CD4-positive, alpha-beta T cell treated with Interleukin-10 for 1 hour (primary cell): ENCODE measurements around the gene GRIK2.

Experiments used
- DNase-seq: peaks from one replicate; pipeline ENCODE4 v3.0.0-alpha.2; 2020

The GRIK2 gene

DNA sequence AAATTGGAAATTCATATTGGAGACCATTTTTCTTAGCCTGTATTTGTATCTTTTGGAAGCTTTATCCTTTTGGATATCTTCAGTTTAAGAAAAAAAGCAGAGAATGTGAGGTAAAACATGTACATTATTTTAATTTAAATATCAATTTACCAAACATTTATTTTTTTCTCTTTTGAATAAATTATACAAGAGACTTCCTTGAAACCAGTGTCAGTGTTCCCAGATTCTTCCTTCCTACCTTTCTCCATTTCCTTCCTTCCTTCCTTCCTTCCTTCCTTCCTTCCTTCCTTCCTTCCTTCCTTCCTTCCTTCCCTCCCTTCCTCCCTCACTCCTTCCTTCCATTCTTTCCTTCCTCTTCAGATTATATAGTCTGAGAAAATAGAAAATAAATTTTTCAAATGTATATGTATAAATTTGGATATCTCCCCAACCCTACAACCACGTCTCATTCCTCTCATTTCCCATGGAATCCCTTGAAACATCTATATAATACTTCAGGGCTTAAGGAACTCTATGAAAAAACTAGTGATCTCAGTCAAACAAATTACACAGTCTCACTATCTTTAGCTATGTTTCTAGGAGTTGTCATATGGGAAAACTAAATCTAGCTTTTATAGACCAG is 528.4 kb downstream of the GRIK2 start:
- DNase-seq = no peak

DNA sequence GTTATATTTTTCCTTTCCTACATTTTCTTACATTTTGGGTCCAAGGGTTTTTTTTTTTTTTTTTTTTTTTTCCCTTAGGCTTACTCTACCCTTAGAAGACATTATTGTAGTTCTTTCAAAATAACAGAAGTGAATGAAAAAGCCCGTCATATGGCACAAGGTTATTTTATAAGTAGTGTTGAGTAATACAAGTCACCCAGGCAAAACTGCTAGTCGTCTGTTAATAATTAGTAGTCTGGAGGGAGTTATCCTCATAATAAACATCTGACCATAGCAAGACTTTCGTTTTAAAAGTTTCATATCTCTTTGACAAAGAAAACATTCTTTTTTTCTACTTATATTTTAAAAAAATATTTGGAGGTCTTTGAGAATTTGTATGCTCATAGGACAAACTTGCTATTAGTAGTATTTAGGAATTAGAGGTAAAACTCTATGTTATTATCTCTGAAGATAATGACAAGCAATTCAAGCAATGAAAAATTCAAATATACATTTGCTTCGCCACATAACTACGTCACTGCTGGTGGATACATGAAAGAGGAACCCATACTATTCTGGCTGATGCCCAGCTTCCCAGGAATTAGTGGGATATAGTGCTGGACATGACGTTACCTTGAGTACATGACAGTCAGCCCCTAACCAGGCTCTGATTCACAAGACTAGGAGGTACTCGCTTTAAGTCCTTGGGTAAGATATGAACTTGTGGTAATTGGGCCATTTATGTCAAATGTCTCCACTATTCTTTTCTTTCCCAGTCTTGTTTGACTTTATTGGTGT is 532.8 kb downstream of the GRIK2 start:
- DNase-seq = no peak

- no peak for DNase-seq
Measured at GRCh38 chr6:101931766-101932165, 538.3 kb downstream of the GRIK2 start.

- DNase-seq = no peak
Measured at GRCh38 chr6:101932704-101933103, 539.2 kb downstream of the GRIK2 start.

GRCh38 chr6:101935732-101936131 is 542.2 kb downstream of the GRIK2 start:
- no peak for DNase-seq

- DNase-seq = no peak
Measured at GRCh38 chr6:101936516-101936915, 543.0 kb downstream of the GRIK2 start.

DNA sequence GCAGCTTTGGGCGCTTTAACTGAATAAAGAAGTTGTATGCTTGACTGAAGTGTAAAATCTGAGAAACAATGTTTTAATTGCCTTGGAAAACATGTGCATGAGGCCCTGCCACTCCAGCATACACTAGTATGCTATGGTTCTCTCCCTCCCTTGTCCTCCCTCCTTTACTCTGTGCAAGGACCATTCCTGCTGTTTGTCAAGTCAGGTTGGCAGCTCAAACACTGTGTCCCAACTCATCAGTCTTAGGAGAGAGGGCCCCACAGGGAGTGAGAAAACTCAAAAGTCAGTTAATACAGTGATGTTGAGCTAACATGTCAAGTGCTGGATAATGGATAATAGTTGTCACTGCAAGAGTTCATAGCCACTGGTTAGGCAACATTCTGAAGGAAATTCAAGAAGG is 543.6 kb downstream of the GRIK2 start:
- DNase-seq = no peak

- DNase-seq = no peak
Measured at GRCh38 chr6:101940391-101940790, 546.9 kb downstream of the GRIK2 start.

- no peak for DNase-seq
Measured at GRCh38 chr6:101956961-101957360, 563.5 kb downstream of the GRIK2 start.

- DNase-seq = no peak
Measured at GRCh38 chr6:101961357-101961756, 567.8 kb downstream of the GRIK2 start.

GRCh38 chr6:101980924-101981323 is 587.4 kb downstream of the GRIK2 start:
- DNase-seq = no peak

DNA sequence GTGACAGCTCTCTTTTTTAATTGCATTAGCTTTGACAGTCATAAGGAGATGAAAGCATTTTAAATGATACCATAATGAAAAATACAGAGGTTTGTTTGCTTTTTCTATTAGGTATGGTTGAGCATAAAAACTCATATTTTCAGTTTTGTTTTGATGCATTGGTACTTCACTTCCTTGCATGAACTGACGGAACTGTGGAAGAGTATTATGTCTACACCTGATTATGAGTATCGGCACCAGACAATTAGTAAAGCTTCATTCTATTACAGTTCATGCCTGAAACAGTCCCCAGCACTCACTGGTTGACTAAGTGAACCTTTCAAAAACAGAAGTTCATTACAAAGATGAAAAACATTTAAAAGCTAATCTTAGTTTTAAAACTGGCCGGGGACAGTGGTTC is 593.0 kb downstream of the GRIK2 start:
- DNase-seq = no peak

DNA sequence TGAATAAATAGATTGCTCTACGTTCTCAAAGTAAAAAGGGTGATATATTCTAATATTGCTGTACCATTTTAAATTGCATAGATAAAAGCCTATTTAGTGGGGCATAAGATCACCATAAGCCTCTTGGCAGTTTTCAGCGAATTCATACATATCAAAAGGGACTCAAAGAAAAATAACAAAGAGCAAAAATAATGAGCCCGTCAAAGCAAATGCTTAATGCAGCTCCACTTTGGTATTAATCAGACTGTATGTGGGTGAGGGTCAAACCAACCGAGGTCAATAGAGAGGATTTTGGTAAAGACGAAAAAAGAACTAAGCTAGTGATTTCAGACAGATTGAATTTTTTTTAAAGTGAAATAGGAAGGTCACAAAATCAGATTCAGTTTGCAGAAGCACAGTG is 598.8 kb downstream of the GRIK2 start:
- no peak for DNase-seq

DNA sequence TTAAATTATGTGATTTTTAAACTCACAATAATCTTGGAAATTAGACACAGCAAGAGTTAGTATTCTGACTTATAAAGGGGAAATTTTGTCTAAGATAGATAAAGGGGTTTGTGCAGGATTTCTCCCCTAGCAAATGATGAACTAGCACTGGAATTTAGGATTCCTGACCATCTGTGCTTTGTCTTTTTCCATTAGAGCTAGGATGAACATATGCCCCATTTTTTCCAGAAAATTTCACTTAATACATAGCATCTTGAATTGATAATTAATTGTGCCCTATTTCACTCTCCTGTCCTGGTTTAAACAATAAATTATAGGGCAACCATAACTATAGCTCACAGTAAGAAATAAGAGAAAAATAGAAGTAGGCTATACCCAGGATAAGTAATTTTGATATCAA is 601.0 kb downstream of the GRIK2 start:
- no peak for DNase-seq

GRCh38 chr6:102015431-102015830 is 621.9 kb downstream of the GRIK2 start:
- no peak for DNase-seq

- DNase-seq = no peak
Measured at GRCh38 chr6:102022281-102022680, 628.8 kb downstream of the GRIK2 start.

- no peak for DNase-seq
Measured at GRCh38 chr6:102022803-102023202, 629.3 kb downstream of the GRIK2 start.

DNA sequence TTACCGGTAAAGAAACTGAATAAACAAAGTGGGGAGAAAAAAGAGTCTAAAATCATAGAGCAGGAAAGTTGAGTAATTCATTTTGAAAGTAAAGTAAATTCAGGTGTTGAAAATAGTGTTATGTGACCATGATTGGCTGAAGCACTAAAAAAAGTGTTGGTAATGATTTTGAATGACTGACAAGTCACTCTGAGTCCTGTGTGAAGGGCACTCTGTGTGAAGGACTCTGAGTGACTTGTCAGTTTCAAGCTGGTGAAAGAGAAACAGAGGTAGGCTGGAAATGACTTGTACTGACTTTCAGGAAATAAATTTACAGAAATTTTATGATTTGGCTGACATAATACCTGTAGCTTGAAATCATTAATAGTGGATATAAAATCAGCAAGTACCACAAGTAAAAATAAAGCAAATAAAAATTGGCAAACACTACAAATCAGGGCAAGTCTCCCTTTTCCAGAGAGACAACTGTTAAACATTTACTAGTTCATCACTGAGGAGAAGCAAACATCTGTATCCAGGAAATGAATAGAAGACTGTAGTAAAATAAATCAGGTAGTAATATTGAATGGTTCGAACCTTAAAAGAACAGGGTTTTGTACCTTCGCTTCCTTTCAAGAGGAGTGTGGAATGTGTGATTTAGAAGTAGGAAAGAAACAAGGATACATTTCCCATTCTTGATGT is 630.6 kb downstream of the GRIK2 start:
- no peak for DNase-seq

DNA sequence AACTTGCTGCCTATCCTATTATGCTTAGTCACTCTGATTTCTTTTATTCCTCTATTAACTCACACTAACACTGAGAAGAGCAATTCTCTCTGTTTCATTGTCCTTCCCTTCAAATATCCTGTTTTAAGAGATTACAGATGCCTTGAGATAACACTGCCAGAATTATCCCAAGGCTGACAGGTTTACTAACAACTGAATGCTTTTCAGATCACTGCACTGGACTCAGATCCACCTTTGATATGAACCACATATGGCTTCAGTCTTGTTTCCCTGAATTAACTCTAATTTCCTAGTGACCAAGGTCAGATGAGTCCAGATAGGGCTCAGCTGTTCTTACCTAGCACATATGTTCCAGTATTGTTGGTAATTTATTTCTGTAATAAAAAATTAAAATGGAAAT is 633.1 kb downstream of the GRIK2 start:
- DNase-seq = no peak

GRCh38 chr6:102028176-102028575 is 634.7 kb downstream of the GRIK2 start:
- DNase-seq = no peak

- no peak for DNase-seq
Measured at GRCh38 chr6:102038964-102039363, 645.5 kb downstream of the GRIK2 start.

GRCh38 chr6:102039441-102039840 is 645.9 kb downstream of the GRIK2 start:
- DNase-seq = no peak

DNA sequence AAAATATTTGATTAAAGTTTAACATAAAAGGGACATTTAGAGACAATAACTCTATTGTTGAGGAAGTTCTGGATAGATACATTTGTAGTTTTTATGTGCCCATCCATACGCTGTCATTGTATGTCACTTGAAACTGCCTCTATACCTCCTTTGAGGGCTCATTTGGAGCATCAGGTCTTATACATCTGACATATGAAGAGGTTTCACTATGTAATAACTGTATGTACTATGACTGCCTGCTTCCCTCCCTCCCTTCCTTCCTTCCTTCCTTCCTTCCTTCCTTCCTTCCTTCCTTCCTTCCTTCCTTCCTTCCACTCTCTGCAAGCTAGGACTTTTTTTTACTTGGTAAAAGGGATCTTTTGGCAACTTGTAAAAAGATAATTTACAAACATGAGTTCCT is 657.5 kb downstream of the GRIK2 start:
- DNase-seq = no peak

DNA sequence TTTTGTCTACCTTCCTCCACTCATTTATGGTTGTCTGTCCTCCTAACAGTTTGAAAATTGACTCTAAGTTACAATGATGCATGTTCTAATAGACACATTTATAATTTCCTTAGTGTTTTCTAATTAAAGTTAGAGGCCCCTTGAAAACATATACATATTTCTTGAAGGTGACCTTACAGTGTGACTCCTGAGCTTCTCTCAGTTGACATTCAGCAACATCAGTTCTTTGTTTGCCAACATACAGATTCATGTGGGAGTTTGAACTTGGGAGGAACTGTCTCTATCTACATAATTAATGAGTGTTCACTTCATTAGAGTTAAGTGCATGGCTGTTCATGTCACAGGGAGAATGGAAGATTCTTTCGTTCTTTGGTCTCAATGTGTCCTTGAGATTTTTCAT is 658.2 kb downstream of the GRIK2 start:
- no peak for DNase-seq
